ENCODE results near the gene SCUBE1.

Gene SCUBE1

GRCh38 chr22:43331069-43331451, 12.1 kb downstream of the SCUBE1 start:
- Mint-ChIP-seq H3K27me3 (peaks cover 9 to 10% of the 10 kb centered on the region in 2 donors), H3K9me3 (no peaks in the 10 kb centered on the region), H3K4me1 (ENCODE audit: low read depth in 2 of 2) (no peaks in the 10 kb centered on the region), H3K36me3 (ENCODE audit: insufficient read depth) (no peaks in the 10 kb centered on the region), H3K27ac (no peak overlapping the region), H3K4me3 (no peak overlapping the region)
- DNase-seq, result no peak
- ATAC-seq (replicated peaks), result no peak

GRCh38 chr22:43330178-43331068, 12.7 kb downstream of the SCUBE1 start:
- Mint-ChIP-seq H3K27me3 (peaks cover 9 to 10% of the 10 kb centered on the region in 2 donors), H3K4me3 (no peak overlapping the region), H3K9me3 (no peaks in the 10 kb centered on the region), H3K4me1 (ENCODE audit: low read depth in 2 of 2) (no peaks in the 10 kb centered on the region), H3K36me3 (ENCODE audit: insufficient read depth) (no peaks in the 10 kb centered on the region), H3K27ac (no peak overlapping the region)
- ATAC-seq (replicated peaks), result no peak
- DNase-seq, result no peak

- DNase-seq, result no peak
- no peaks in the 10 kb centered on the region for H3K9me3 Mint-ChIP-seq
- H3K4me3 Mint-ChIP-seq, result no peak overlapping the region
- H3K27ac Mint-ChIP-seq, result no peak overlapping the region
- H3K36me3 Mint-ChIP-seq (ENCODE audit: insufficient read depth), result no peaks in the 10 kb centered on the region
- no peak for ATAC-seq (replicated peaks)
- peaks cover 9 to 10% of the 10 kb centered on the region in 2 donors for H3K27me3 Mint-ChIP-seq
- no peaks in the 10 kb centered on the region for H3K4me1 Mint-ChIP-seq (ENCODE audit: low read depth in 2 of 2)
Measured at GRCh38 chr22:43329061-43329460, 14.1 kb downstream of the SCUBE1 start.

GRCh38 chr22:43327157-43327438, 16.1 kb downstream of the SCUBE1 start:
- no peak overlapping the region for H3K27ac Mint-ChIP-seq
- H3K36me3 Mint-ChIP-seq (ENCODE audit: insufficient read depth), result no peaks in the 10 kb centered on the region
- H3K9me3 Mint-ChIP-seq, result no peaks in the 10 kb centered on the region
- ATAC-seq (replicated peaks) (no peak), DNase-seq (no peak)
- H3K4me1 Mint-ChIP-seq (ENCODE audit: low read depth in 2 of 2), result no peaks in the 10 kb centered on the region
- no peak overlapping the region for H3K4me3 Mint-ChIP-seq
- H3K27me3 Mint-ChIP-seq, result peaks cover 9 to 10% of the 10 kb centered on the region in 2 donors

- H3K27me3 Mint-ChIP-seq, result peaks cover 9 to 10% of the 10 kb centered on the region in 2 donors
- no peaks in the 10 kb centered on the region for H3K4me1 Mint-ChIP-seq (ENCODE audit: low read depth in 2 of 2)
- H3K36me3 Mint-ChIP-seq (ENCODE audit: insufficient read depth), result no peaks in the 10 kb centered on the region
- no peak overlapping the region for H3K4me3 Mint-ChIP-seq
- no peaks in the 10 kb centered on the region for H3K9me3 Mint-ChIP-seq
- H3K27ac Mint-ChIP-seq, result no peak overlapping the region
- DNase-seq, result no peak
- no peak for ATAC-seq (replicated peaks)
Measured at GRCh38 chr22:43326331-43327156, 16.6 kb downstream of the SCUBE1 start.

GRCh38 chr22:43325176-43325575, 18.0 kb downstream of the SCUBE1 start:
- Mint-ChIP-seq H3K4me1 (ENCODE audit: low read depth in 2 of 2) (peaks cover 0 to 4% of the 10 kb centered on the region in 2 donors), H3K9me3 (no peaks in the 10 kb centered on the region), H3K4me3 (no peak overlapping the region), H3K27ac (no peak overlapping the region), H3K27me3 (peaks cover 9 to 10% of the 10 kb centered on the region in 2 donors), H3K36me3 (ENCODE audit: insufficient read depth) (no peaks in the 10 kb centered on the region)
- DNase-seq, result no peak
- ATAC-seq (replicated peaks), result no peak

- no peak for ATAC-seq (replicated peaks)
- H3K9me3 Mint-ChIP-seq, result no peaks in the 10 kb centered on the region
- H3K27ac Mint-ChIP-seq, result peak overlapping the region in 1 of 2 donors; percentile 32
- H3K36me3 Mint-ChIP-seq (ENCODE audit: insufficient read depth), result no peaks in the 10 kb centered on the region
- DNase-seq, result no peak
- peak overlapping the region in 1 of 2 donors; percentile 16 for H3K4me3 Mint-ChIP-seq
- peaks cover 2 to 8% of the 10 kb centered on the region in 2 donors for H3K27me3 Mint-ChIP-seq
- H3K4me1 Mint-ChIP-seq (ENCODE audit: low read depth in 2 of 2), result peaks cover 0 to 4% of the 10 kb centered on the region in 2 donors
Measured at GRCh38 chr22:43320943-43321900, 21.9 kb downstream of the SCUBE1 start.

GRCh38 chr22:43319661-43320486, 23.3 kb downstream of the SCUBE1 start:
- Mint-ChIP-seq H3K27ac (no peak overlapping the region), H3K36me3 (ENCODE audit: insufficient read depth) (no peaks in the 10 kb centered on the region), H3K4me3 (no peak overlapping the region), H3K27me3 (peaks cover 0 to 8% of the 10 kb centered on the region in 2 donors), H3K9me3 (no peaks in the 10 kb centered on the region), H3K4me1 (ENCODE audit: low read depth in 2 of 2) (peaks cover 0 to 4% of the 10 kb centered on the region in 2 donors)
- no peak for ATAC-seq (replicated peaks)
- DNase-seq, result no peak

GRCh38 chr22:43317239-43317638, 25.9 kb downstream of the SCUBE1 start:
- no peak overlapping the region for H3K27ac Mint-ChIP-seq
- DNase-seq, result no peak
- H3K4me1 Mint-ChIP-seq (ENCODE audit: low read depth in 2 of 2), result peaks cover 0 to 4% of the 10 kb centered on the region in 2 donors
- peaks cover 3 to 22% of the 10 kb centered on the region in 2 donors for H3K27me3 Mint-ChIP-seq
- no peaks in the 10 kb centered on the region for H3K9me3 Mint-ChIP-seq
- H3K4me3 Mint-ChIP-seq, result no peak overlapping the region
- no peaks in the 10 kb centered on the region for H3K36me3 Mint-ChIP-seq (ENCODE audit: insufficient read depth)
- no peak for ATAC-seq (replicated peaks)

GRCh38 chr22:43315687-43316217, 27.4 kb downstream of the SCUBE1 start:
- no peak overlapping the region for H3K27ac Mint-ChIP-seq
- H3K36me3 Mint-ChIP-seq (ENCODE audit: insufficient read depth), result no peaks in the 10 kb centered on the region
- no peak for ATAC-seq (replicated peaks)
- H3K4me3 Mint-ChIP-seq, result no peak overlapping the region
- no peaks in the 10 kb centered on the region for H3K9me3 Mint-ChIP-seq
- H3K27me3 Mint-ChIP-seq, result peaks cover 4 to 28% of the 10 kb centered on the region in 2 donors
- no peaks in the 10 kb centered on the region for H3K4me1 Mint-ChIP-seq (ENCODE audit: low read depth in 2 of 2)
- no peak for DNase-seq

- Mint-ChIP-seq H3K27me3 (peaks cover 9 to 37% of the 10 kb centered on the region in 2 donors), H3K27ac (no peak overlapping the region), H3K4me1 (ENCODE audit: low read depth in 2 of 2) (no peaks in the 10 kb centered on the region), H3K4me3 (no peak overlapping the region), H3K36me3 (ENCODE audit: insufficient read depth) (no peaks in the 10 kb centered on the region), H3K9me3 (no peaks in the 10 kb centered on the region)
- DNase-seq (no peak), ATAC-seq (replicated peaks) (no peak)
Measured at GRCh38 chr22:43314611-43315010, 28.6 kb downstream of the SCUBE1 start.

- Mint-ChIP-seq H3K36me3 (ENCODE audit: insufficient read depth) (no peaks in the 10 kb centered on the region), H3K9me3 (no peaks in the 10 kb centered on the region), H3K4me3 (no peak overlapping the region), H3K4me1 (ENCODE audit: low read depth in 2 of 2) (no peaks in the 10 kb centered on the region), H3K27me3 (peaks cover 11 to 43% of the 10 kb centered on the region in 2 donors), H3K27ac (no peak overlapping the region)
- DNase-seq (no peak), ATAC-seq (replicated peaks) (no peak)
Measured at GRCh38 chr22:43313890-43314474, 29.2 kb downstream of the SCUBE1 start.

Data from effector memory CD8-positive, alpha-beta T cell (primary cell).